Stimulated activated CD4-positive, alpha-beta T cell treated with anti-CD3 and anti-CD28 coated beads, Interleukin-12 subunit alpha, Interleukin-12 subunit beta, amount 100 ng/mL, for 48 hours (primary cell): ENCODE data around the gene QKI.

Source experiments
- DNase-seq, 3 donors: peaks; one replicate each; pipeline ENCODE4 v3.0.0-alpha.2; 2020; ENCODE audit warnings: low read depth in 2 of 3, low spot score in 1 of 3

The QKI gene

GRCh38 chr6:163605385-163606097, 191.0 kb downstream of the QKI start:
- DNase-seq = no peak

GRCh38 chr6:163607792-163608191, 193.3 kb downstream of the QKI start:
- DNase-seq = no peak

GRCh38 chr6:163608204-163608644, 193.7 kb downstream of the QKI start:
- no peak for DNase-seq

GRCh38 chr6:163612200-163612599, 197.7 kb downstream of the QKI start:
- no peak for DNase-seq

- DNase-seq = no peak
Observed at GRCh38 chr6:163613025-163613424, 198.5 kb downstream of the QKI start.

GRCh38 chr6:163613668-163614067, 199.2 kb downstream of the QKI start:
- DNase-seq = no peak

GRCh38 chr6:163616452-163616851, 201.9 kb downstream of the QKI start:
- no peak for DNase-seq

- no peak for DNase-seq
Observed at GRCh38 chr6:163617549-163617948, 203.0 kb downstream of the QKI start.

GRCh38 chr6:163620101-163620500, 205.6 kb downstream of the QKI start:
- no peak for DNase-seq

GRCh38 chr6:163620670-163621330, 206.3 kb downstream of the QKI start:
- no peak for DNase-seq

GRCh38 chr6:163625265-163625664, 210.7 kb downstream of the QKI start:
- DNase-seq = no peak

GRCh38 chr6:163626073-163626867, 211.8 kb downstream of the QKI start:
- no peak for DNase-seq

- DNase-seq = no peak
Observed at GRCh38 chr6:163627274-163628062, 212.9 kb downstream of the QKI start.
